Uterus (tissue), 4 donors: Measurements from ENCODE around the gene HLCS. TPM values are rescaled to one million over a fixed set of nuclear protein-coding genes. Genes with fewer than 3 reads are reported as not detected.

Source experiments
- DNase-seq, 2 donors: peaks; one replicate each; pipeline ENCODE4 v3.0.0-alpha.2; 2019 to 2020
- H3K27ac ChIP-seq, 2 donors: fragments of 200-600 bp; sonication (generic); 1 replicate in 1 of 2; 2 replicates in 1 of 2; pipeline ENCODE4 v1.5.1; 2016 to 2018
- H3K27me3 ChIP-seq, 2 donors: fragments of 200-600 bp; sonication (generic); one replicate each; pipeline ENCODE4 v1.5.1; 2018 to 2019; ENCODE audit warnings: control low read depth in 1 of 2
- H3K36me3 ChIP-seq, 2 donors: fragments of 200-600 bp; sonication (generic); one replicate each; pipeline ENCODE4 v1.5.1; 2019; ENCODE audit warnings: control low read depth in 1 of 2
- H3K4me1 ChIP-seq, 2 donors: fragments of 200-600 bp; sonication (generic); one replicate each; pipeline ENCODE4 v1.5.1; 2018 to 2019; ENCODE audit warnings: control low read depth in 1 of 2
- H3K4me3 ChIP-seq, 2 donors: fragments of 200-600 bp; sonication (generic); 1 replicate in 1 of 2; 2 replicates in 1 of 2; pipeline ENCODE4 v1.5.1; 2018 to 2019; ENCODE audit warnings: mild to moderate bottlenecking in 1 of 2
- H3K9me3 ChIP-seq, 2 donors: fragments of 200-600 bp; sonication (generic); one replicate each; pipeline ENCODE4 v1.5.1; 2019; ENCODE audit warnings: control low read depth in 1 of 2
- CTCF ChIP-seq, 4 experiments: fragments of 200-600 bp in 2 of 4; fragments of 450-650 bp in 2 of 4; sonication (generic) in 2 of 4; IDR thresholded peaks; one replicate each; pipeline ENCODE4 v1.5.1; 2016 to 2019; ENCODE audit warnings: antibody characterized with exemption in 4 of 4, mild to moderate bottlenecking in 2 of 4, moderate library complexity in 1 of 4
- POLR2A ChIP-seq, 2 donors: fragments of 450-650 bp; IDR thresholded peaks; one replicate each; pipeline ENCODE4 v1.6.1; 2016; ENCODE audit warnings: antibody characterized with exemption in 2 of 2, mild to moderate bottlenecking in 1 of 2, moderate library complexity in 1 of 2
- intact Hi-C: fragments of 100-400 bp; cut with DNase I; formaldehyde crosslinking; loops from one replicate; pipeline ENCODE4 v1.15.1; 2023; ENCODE audit warnings: low total_unique reads
- small RNA-seq: library from RNA; depleted of rRNA; stranded (forward); fragments of <200 nt; gene quantifications from one replicate; pipeline ENCODE3, GENCODE V24; 2016
- total RNA-seq, 4 donors: library from RNA; depleted of rRNA in 3 of 4; stranded (reverse); fragments of >200 nt in 3 of 4; gene quantifications; one replicate each; pipeline versions ENCODE4 v1.1.0 to v1.2.4, GENCODE V29; 2014 to 2023
- donor health status: DM: yes; HTN: yes; CAD: no.

Gene HLCS
- total RNA-seq, 4 donors from 2014 or later, result 3.8 to 31.4 (median 15.4) TPM

GRCh38 chr21:36700971-36701755 lies 265.3 kb downstream of the HLCS start:
- Histone ChIP-seq H3K27ac (no peak overlapping the region), H3K4me1 (peaks cover 0 to 35% of the 10 kb centered on the region in 2 donors), H3K27me3 (peaks cover 26 to 85% of the 10 kb centered on the region in 2 donors), H3K36me3 (no peaks in the 10 kb centered on the region), H3K4me3 (no peak overlapping the region), H3K9me3 (no peaks in the 10 kb centered on the region)
- TF ChIP-seq CTCF (IDR thresholded peaks at IDR 0.05) (no peak), POLR2A (IDR thresholded peaks at IDR 0.05) (no peak)
- no peak for DNase-seq
- intact Hi-C loops, result no loop called here

Small RNA genes within 50 kb of the gene (small RNA-seq; reads per million reads assigned to genes)
- not detected for gene RF00019
- gene RNA5SP491, result 1.6 reads per million, percentile 68 among the genes with 10 or more reads in this experiment

Other genes with a start within 250 kb of the HLCS start
- under 1 TPM in 1 of 4 donors, not detected in 3; 0.62 TPM for gene RIPPLY3, start 40.0 kb upstream of the HLCS start, total RNA-seq
- 10 to 100 TPM in 2 of 4 donors, 1 to 10 TPM in 2; 1.8 to 20.1 (median 9.3) TPM for gene PIGP, start 106.4 kb upstream of the HLCS start, total RNA-seq
- gene TTC3, start 106.6 kb upstream of the HLCS start, total RNA-seq, result 100 to 1,000 TPM; 104 to 522 (median 193) TPM